Measurements from ENCODE around the gene GLTP. TPM values are rescaled to one million over a fixed set of nuclear protein-coding genes. Genes with fewer than 3 reads are reported as not detected.
A peak's percentile ranks its signal among the peaks of the same experiment; 100 is the strongest.

The GLTP gene
- total and polyA plus RNA-seq, 2 of the 13 experiments (the other 11 are each of a cell fraction or from before 2014, with no cell fraction given), result 10.7 to 12.9 TPM

- no peak for TF ChIP-seq ETS1 (CRISPR knock-in tag; IDR thresholded peaks at IDR 0.05)
- TF ChIP-seq, protein P1, sequence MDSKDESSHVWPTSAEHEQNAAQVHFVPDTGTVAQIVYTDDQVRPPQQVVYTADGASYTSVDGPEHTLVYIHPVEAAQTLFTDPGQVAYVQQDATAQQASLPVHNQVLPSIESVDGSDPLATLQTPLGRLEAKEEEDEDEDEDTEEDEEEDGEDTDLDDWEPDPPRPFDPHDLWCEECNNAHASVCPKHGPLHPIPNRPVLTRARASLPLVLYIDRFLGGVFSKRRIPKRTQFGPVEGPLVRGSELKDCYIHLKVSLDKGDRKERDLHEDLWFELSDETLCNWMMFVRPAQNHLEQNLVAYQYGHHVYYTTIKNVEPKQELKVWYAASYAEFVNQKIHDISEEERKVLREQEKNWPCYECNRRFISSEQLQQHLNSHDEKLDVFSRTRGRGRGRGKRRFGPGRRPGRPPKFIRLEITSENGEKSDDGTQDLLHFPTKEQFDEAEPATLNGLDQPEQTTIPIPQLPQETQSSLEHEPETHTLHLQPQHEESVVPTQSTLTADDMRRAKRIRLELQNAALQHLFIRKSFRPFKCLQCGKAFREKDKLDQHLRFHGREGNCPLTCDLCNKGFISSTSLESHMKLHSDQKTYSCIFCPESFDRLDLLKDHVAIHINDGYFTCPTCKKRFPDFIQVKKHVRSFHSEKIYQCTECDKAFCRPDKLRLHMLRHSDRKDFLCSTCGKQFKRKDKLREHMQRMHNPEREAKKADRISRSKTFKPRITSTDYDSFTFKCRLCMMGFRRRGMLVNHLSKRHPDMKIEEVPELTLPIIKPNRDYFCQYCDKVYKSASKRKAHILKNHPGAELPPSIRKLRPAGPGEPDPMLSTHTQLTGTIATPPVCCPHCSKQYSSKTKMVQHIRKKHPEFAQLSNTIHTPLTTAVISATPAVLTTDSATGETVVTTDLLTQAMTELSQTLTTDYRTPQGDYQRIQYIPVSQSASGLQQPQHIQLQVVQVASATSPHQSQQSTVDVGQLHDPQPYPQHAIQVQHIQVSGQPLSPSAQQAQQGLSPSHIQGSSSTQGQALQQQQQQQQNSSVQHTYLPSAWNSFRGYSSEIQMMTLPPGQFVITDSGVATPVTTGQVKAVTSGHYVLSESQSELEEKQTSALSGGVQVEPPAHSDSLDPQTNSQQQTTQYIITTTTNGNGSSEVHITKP (CRISPR knock-in tag; IDR thresholded peaks at IDR 0.05; ENCODE audit: low read depth), result peak; percentile 91
- TF ChIP-seq ZKSCAN5 (CRISPR knock-in tag; IDR thresholded peaks at IDR 0.05), result no peak
- no peak for TF ChIP-seq AGO1 (IDR thresholded peaks at IDR 0.05; ENCODE audit: low read depth, low read length, poor library complexity, severe bottlenecking)
- TF ChIP-seq ZNF10 (CRISPR knock-in tag; IDR thresholded peaks at IDR 0.05; ENCODE audit: borderline replicate concordance, low read depth), result no peak
- no peak for TF ChIP-seq PAF1 (CRISPR knock-in tag; IDR thresholded peaks at IDR 0.05)
- TF ChIP-seq THYN1 (CRISPR knock-in tag; IDR thresholded peaks at IDR 0.05; ENCODE audit: borderline replicate concordance, low read depth), result no peak
- no peak for TF ChIP-seq REL (CRISPR knock-in tag; conservative IDR thresholded peaks at IDR 0.05)
- TF ChIP-seq HOXA9 (CRISPR knock-in tag; IDR thresholded peaks at IDR 0.05; ENCODE audit: borderline replicate concordance), result no peak
- TF ChIP-seq SAFB2 (CRISPR knock-in tag; IDR thresholded peaks at IDR 0.05; ENCODE audit: borderline replicate concordance, low read depth), result no peak
- TF ChIP-seq ARID5B (CRISPR knock-in tag; IDR thresholded peaks at IDR 0.05), result peak; percentile 94
- TF ChIP-seq XBP1 (CRISPR knock-in tag; IDR thresholded peaks at IDR 0.05), result no peak
- peak; percentile 51; the same call in 1 of the 2 replicates for TF ChIP-seq ZNF124 (CRISPR knock-in tag; IDR thresholded peaks at IDR 0.05)
- no peak for TF ChIP-seq CCAR2 (optimal IDR thresholded peaks at IDR 0.05; ENCODE audit: low read depth, low read length)
- TF ChIP-seq ZNF781 (CRISPR knock-in tag; IDR thresholded peaks at IDR 0.05; ENCODE audit: borderline replicate concordance, not compliant biosample characterization), result peak; percentile 59
- no peak for TF ChIP-seq RORA (CRISPR knock-in tag; IDR thresholded peaks at IDR 0.05)
- TF ChIP-seq ZNF275 (CRISPR knock-in tag; IDR thresholded peaks at IDR 0.05; ENCODE audit: borderline replicate concordance), result no peak
- TF ChIP-seq JUNB (CRISPR knock-in tag; IDR thresholded peaks at IDR 0.05; ENCODE audit: borderline replicate concordance), result no peak
Measured at GRCh38 chr12:109863847-109864712, 16.3 kb downstream of the GLTP start (continued).
